Nephron (organoid): Measurements from ENCODE around the gene DMAC2.

Experiments
- H3K27ac Mint-ChIP-seq, 3 experiments: 2 replicates each; pipeline ENCODE4 v1.8.0; 2020; ENCODE audit warnings: mixed read lengths in 3 of 3, mild to moderate bottlenecking in 2 of 3, moderate library complexity in 1 of 3
- H3K27me3 Mint-ChIP-seq: 2 replicates; pipeline ENCODE4 v1.8.0; 2021; ENCODE audit warnings: low read depth, mild to moderate bottlenecking, moderate library complexity, mixed read lengths
- H3K36me3 Mint-ChIP-seq: 2 replicates; pipeline ENCODE4 v1.8.0; 2020; ENCODE audit warnings: low read depth, mixed read lengths
- H3K4me1 Mint-ChIP-seq: 2 replicates; pipeline ENCODE4 v1.8.0; 2020; ENCODE audit warnings: mixed read lengths
- H3K4me3 Mint-ChIP-seq, 3 experiments: 2 replicates each; pipeline ENCODE4 v1.8.0; 2020; ENCODE audit warnings: mild to moderate bottlenecking in 3 of 3, mixed read lengths in 3 of 3, moderate library complexity in 2 of 3
- H3K9me3 Mint-ChIP-seq: 2 replicates; pipeline ENCODE4 v1.8.0; 2020; ENCODE audit warnings: mixed read lengths
- CTCF ChIP-seq, 3 experiments: fragments of 200-600 bp; sonication (generic); IDR thresholded peaks; one replicate each; pipeline ENCODE4 v1.5.0; 2021; ENCODE audit warnings: antibody characterized with exemption in 3 of 3; ENCODE audit not compliant: unreplicated experiment in 3 of 3

Gene DMAC2

GRCh38 chr19:41425174-41426115, 14.3 kb downstream of the DMAC2 start:
- peak overlapping the region in 2 of 3 experiments; percentile 19 to 49 for H3K27ac Mint-ChIP-seq
- H3K27me3 Mint-ChIP-seq = no peaks in the 10 kb centered on the region
- H3K4me1 Mint-ChIP-seq = peaks cover 23% of the 10 kb centered on the region
- peak overlapping the region; percentile 58 to 82 (median 74) for H3K4me3 Mint-ChIP-seq
- H3K36me3 Mint-ChIP-seq = peaks cover 22% of the 10 kb centered on the region
- no peak for TF ChIP-seq CTCF (IDR thresholded peaks at IDR 0.05; ENCODE audit: unreplicated experiment in 3 of 3)
- no peaks in the 10 kb centered on the region for H3K9me3 Mint-ChIP-seq

GRCh38 chr19:41424335-41425173, 15.2 kb downstream of the DMAC2 start:
- no peak overlapping the region for H3K27ac Mint-ChIP-seq
- no peak overlapping the region for H3K4me3 Mint-ChIP-seq
- TF ChIP-seq CTCF (IDR thresholded peaks at IDR 0.05; ENCODE audit: unreplicated experiment in 3 of 3) = no peak
- peaks cover 29% of the 10 kb centered on the region for H3K36me3 Mint-ChIP-seq
- H3K27me3 Mint-ChIP-seq = no peaks in the 10 kb centered on the region
- peaks cover 23% of the 10 kb centered on the region for H3K4me1 Mint-ChIP-seq
- H3K9me3 Mint-ChIP-seq = no peaks in the 10 kb centered on the region

GRCh38 chr19:41422955-41423354, 16.8 kb downstream of the DMAC2 start:
- peaks cover 39% of the 10 kb centered on the region for H3K36me3 Mint-ChIP-seq
- no peaks in the 10 kb centered on the region for H3K27me3 Mint-ChIP-seq
- H3K4me3 Mint-ChIP-seq = no peak overlapping the region
- H3K4me1 Mint-ChIP-seq = peaks cover 11% of the 10 kb centered on the region
- no peak for TF ChIP-seq CTCF (IDR thresholded peaks at IDR 0.05; ENCODE audit: unreplicated experiment in 3 of 3)
- no peak overlapping the region for H3K27ac Mint-ChIP-seq
- no peaks in the 10 kb centered on the region for H3K9me3 Mint-ChIP-seq

- H3K27me3 Mint-ChIP-seq = no peaks in the 10 kb centered on the region
- H3K4me3 Mint-ChIP-seq = no peak overlapping the region
- H3K36me3 Mint-ChIP-seq = peaks cover 40% of the 10 kb centered on the region
- H3K27ac Mint-ChIP-seq = no peak overlapping the region
- H3K9me3 Mint-ChIP-seq = no peaks in the 10 kb centered on the region
- peaks cover 6% of the 10 kb centered on the region for H3K4me1 Mint-ChIP-seq
- no peak for TF ChIP-seq CTCF (IDR thresholded peaks at IDR 0.05; ENCODE audit: unreplicated experiment in 3 of 3)
Measured at GRCh38 chr19:41422456-41422855, 17.3 kb downstream of the DMAC2 start.

- Mint-ChIP-seq H3K27me3 (no peaks in the 10 kb centered on the region), H3K36me3 (peaks cover 39% of the 10 kb centered on the region), H3K4me1 (peaks cover 4% of the 10 kb centered on the region), H3K27ac (no peak overlapping the region), H3K4me3 (no peak overlapping the region), H3K9me3 (no peaks in the 10 kb centered on the region)
- TF ChIP-seq CTCF (IDR thresholded peaks at IDR 0.05; ENCODE audit: unreplicated experiment in 3 of 3) = no peak
Measured at GRCh38 chr19:41421973-41422372, 17.7 kb downstream of the DMAC2 start.
